H9 (cell line): ENCODE results near the gene MRPL36. TPM values are rescaled to one million over a fixed set of nuclear protein-coding genes. Genes with fewer than 3 reads are reported as not detected.

Source experiments
- DNase-seq: peaks from one replicate; pipeline ENCODE4 v3.0.0-alpha.2; 2017
- H2AFZ ChIP-seq: one replicate; pipeline ENCODE4 v1.6.1; 2013; ENCODE audit warnings: mild to moderate bottlenecking, low read length, control low read depth, moderate library complexity
- H2AK5ac ChIP-seq: 2 replicates; pipeline ENCODE4 v1.6.1; 2013; ENCODE audit warnings: low read length, control low read depth, mixed read lengths; ENCODE audit not compliant: insufficient read length
- H2BK120ac ChIP-seq: one replicate; pipeline ENCODE4 v1.6.1; 2013; ENCODE audit warnings: low read depth, mild to moderate bottlenecking, low read length, control low read depth, inconsistent platforms; ENCODE audit not compliant: poor library complexity, severe bottlenecking
- H2BK12ac ChIP-seq: 2 replicates; pipeline ENCODE4 v1.6.1; 2013; ENCODE audit warnings: low read length, control low read depth, mixed read lengths, low read depth; ENCODE audit not compliant: insufficient read length
- H2BK15ac ChIP-seq: 2 replicates; pipeline ENCODE4 v1.6.1; 2013; ENCODE audit warnings: low read depth, low read length, control low read depth
- H2BK20ac ChIP-seq: one replicate; pipeline ENCODE4 v1.6.1; 2013; ENCODE audit warnings: low read depth, mild to moderate bottlenecking, low read length, control low read depth, inconsistent platforms; ENCODE audit not compliant: poor library complexity, severe bottlenecking
- H2BK5ac ChIP-seq: 2 replicates; pipeline ENCODE4 v1.6.1; 2013; ENCODE audit warnings: low read length, control low read depth, mixed read lengths; ENCODE audit not compliant: insufficient read length
- H3K14ac ChIP-seq: 2 replicates; pipeline ENCODE4 v1.6.1; 2013; ENCODE audit warnings: low read length, control low read depth; ENCODE audit not compliant: insufficient read depth
- H3K18ac ChIP-seq: 2 replicates; pipeline ENCODE4 v1.6.1; 2013; ENCODE audit warnings: low read depth, mild to moderate bottlenecking, mixed read lengths, low read length, control low read depth; ENCODE audit not compliant: insufficient read length
- H3K23ac ChIP-seq: 2 replicates; pipeline ENCODE4 v1.6.1; 2013; ENCODE audit warnings: low read length, control low read depth, mixed read lengths, low read depth; ENCODE audit not compliant: insufficient read length
- H3K23me2 ChIP-seq: 2 replicates; pipeline ENCODE4 v1.6.1; 2013; ENCODE audit warnings: low read depth, mild to moderate bottlenecking, mixed read lengths, low read length, control low read depth; ENCODE audit not compliant: insufficient read length, poor library complexity, severe bottlenecking
- H3K27ac ChIP-seq: 2 replicates; pipeline ENCODE4 v1.5.1; 2013; ENCODE audit warnings: low read length, control low read depth, mixed read lengths, low read depth; ENCODE audit not compliant: insufficient read length
- H3K27me3 ChIP-seq: 2 replicates; pipeline ENCODE4 v1.6.1; 2013; ENCODE audit warnings: low read length, control low read depth, inconsistent platforms; ENCODE audit not compliant: insufficient read depth
- H3K4ac ChIP-seq: 2 replicates; pipeline ENCODE4 v1.6.1; 2013; ENCODE audit warnings: low read depth, mild to moderate bottlenecking, control low read depth, inconsistent platforms, low read length, moderate library complexity
- H3K4me1 ChIP-seq: 2 replicates; pipeline ENCODE4 v1.6.1; 2013; ENCODE audit warnings: low read length, control low read depth, inconsistent platforms; ENCODE audit not compliant: insufficient read depth
- H3K4me2 ChIP-seq: 2 replicates; pipeline ENCODE4 v1.6.1; 2013; ENCODE audit warnings: low read length, control low read depth, mixed read lengths; ENCODE audit not compliant: insufficient read length, insufficient read depth
- H3K56ac ChIP-seq: 2 replicates; pipeline ENCODE4 v1.6.1; 2013; ENCODE audit warnings: low read depth, mild to moderate bottlenecking, mixed read lengths, low read length, control low read depth; ENCODE audit not compliant: insufficient read length
- H3K79me1 ChIP-seq: 2 replicates; pipeline ENCODE4 v1.6.1; 2013; ENCODE audit warnings: low read depth, mild to moderate bottlenecking, moderate library complexity, low read length, control low read depth, inconsistent platforms; ENCODE audit not compliant: insufficient read depth, poor library complexity, severe bottlenecking
- H3K79me2 ChIP-seq: 2 replicates; pipeline ENCODE4 v1.6.1; 2013; ENCODE audit warnings: low read length, control low read depth, inconsistent platforms; ENCODE audit not compliant: insufficient read depth
- H3K9ac ChIP-seq: 2 replicates; pipeline ENCODE4 v1.6.1; 2013; ENCODE audit warnings: low read length, control low read depth, mixed read lengths; ENCODE audit not compliant: insufficient read length; ENCODE audit errors: extremely low read depth
- H3K9me3 ChIP-seq: one replicate; pipeline ENCODE4 v1.6.1; 2013; ENCODE audit warnings: low read depth, low read length, inconsistent platforms; ENCODE audit not compliant: control insufficient read depth
- H3T11ph ChIP-seq: one replicate; pipeline ENCODE4 v1.6.1; 2013; ENCODE audit warnings: mild to moderate bottlenecking, low read length, control low read depth, inconsistent platforms
- H4K20me1 ChIP-seq: one replicate; pipeline ENCODE4 v1.6.1; 2013; ENCODE audit not compliant: control insufficient read depth, insufficient read length, insufficient read depth
- H4K5ac ChIP-seq: 2 replicates; pipeline ENCODE4 v1.6.1; 2013; ENCODE audit warnings: low read depth, mild to moderate bottlenecking, mixed read lengths, low read length, control low read depth; ENCODE audit not compliant: insufficient read length
- H4K8ac ChIP-seq: replicated peaks from 2 replicates; pipeline ENCODE4 v1.6.1; 2013; ENCODE audit warnings: low read length, control low read depth, mixed read lengths, low read depth; ENCODE audit not compliant: insufficient read length
- H4K91ac ChIP-seq: 2 replicates; pipeline ENCODE4 v1.6.1; 2013; ENCODE audit warnings: low read depth, mild to moderate bottlenecking, moderate library complexity, mixed read lengths, low read length, control low read depth; ENCODE audit not compliant: insufficient read length
- H3K27ac Mint-ChIP-seq, 3 experiments: 2 replicates in 2 of 3; 3 replicates in 1 of 3; pipeline ENCODE4 v1.8.0; 2020 to 2021; ENCODE audit warnings: mixed read lengths in 3 of 3, mild to moderate bottlenecking in 1 of 3, moderate library complexity in 1 of 3
- H3K27me3 Mint-ChIP-seq: 2 replicates; pipeline ENCODE4 v1.8.0; 2021; ENCODE audit warnings: low read depth, mild to moderate bottlenecking, moderate library complexity, mixed read lengths
- H3K36me3 Mint-ChIP-seq, 3 experiments: 2 replicates in 2 of 3; 3 replicates in 1 of 3; pipeline ENCODE4 v1.8.0; 2020 to 2021; ENCODE audit warnings: low read depth in 3 of 3, mixed read lengths in 3 of 3; ENCODE audit not compliant: insufficient read depth in 1 of 3
- H3K4me1 Mint-ChIP-seq, 2 experiments: 2 replicates each; pipeline ENCODE4 v1.8.0; 2020; ENCODE audit warnings: mixed read lengths in 2 of 2
- H3K4me3 Mint-ChIP-seq, 2 experiments: 2 replicates in 1 of 2; 3 replicates in 1 of 2; pipeline ENCODE4 v1.8.0; 2020 to 2021; ENCODE audit warnings: mild to moderate bottlenecking in 2 of 2, mixed read lengths in 2 of 2, moderate library complexity in 1 of 2
- H3K9me3 Mint-ChIP-seq, 2 experiments: 2 replicates in 1 of 2; 3 replicates in 1 of 2; pipeline ENCODE4 v1.8.0; 2020; ENCODE audit warnings: mild to moderate bottlenecking in 2 of 2, mixed read lengths in 2 of 2, moderate library complexity in 1 of 2
- WGBS: extraction: QIAGEN DNeasy Blood & Tissue Kit; methylation state at CpG from one replicate; pipeline ENCODE4 v1.1.7; 2013; ENCODE audit warnings: missing lambda C conversion rate, low lambda C conversion rate, mixed read lengths; ENCODE audit not compliant: insufficient read length; ENCODE audit errors: extremely low coverage; 5-methylcytosine and 5-hydroxymethylcytosine counted together
- total RNA-seq: library from RNA; stranded (reverse); gene quantifications from 2 replicates; pipeline ENCODE4 v1.2.1, GENCODE V29; 2021
- TF ChIP-seq, protein P1 (sequence below): fragments of 200-600 bp; sonication (generic); conservative IDR thresholded peaks from 3 replicates; pipeline ENCODE4 v1.8.0; 2021; ENCODE audit warnings: antibody characterized with exemption, mild to moderate bottlenecking

Gene MRPL36
- total RNA-seq, 1 experiment from 2014 or later, result 67.3 TPM

DNA sequence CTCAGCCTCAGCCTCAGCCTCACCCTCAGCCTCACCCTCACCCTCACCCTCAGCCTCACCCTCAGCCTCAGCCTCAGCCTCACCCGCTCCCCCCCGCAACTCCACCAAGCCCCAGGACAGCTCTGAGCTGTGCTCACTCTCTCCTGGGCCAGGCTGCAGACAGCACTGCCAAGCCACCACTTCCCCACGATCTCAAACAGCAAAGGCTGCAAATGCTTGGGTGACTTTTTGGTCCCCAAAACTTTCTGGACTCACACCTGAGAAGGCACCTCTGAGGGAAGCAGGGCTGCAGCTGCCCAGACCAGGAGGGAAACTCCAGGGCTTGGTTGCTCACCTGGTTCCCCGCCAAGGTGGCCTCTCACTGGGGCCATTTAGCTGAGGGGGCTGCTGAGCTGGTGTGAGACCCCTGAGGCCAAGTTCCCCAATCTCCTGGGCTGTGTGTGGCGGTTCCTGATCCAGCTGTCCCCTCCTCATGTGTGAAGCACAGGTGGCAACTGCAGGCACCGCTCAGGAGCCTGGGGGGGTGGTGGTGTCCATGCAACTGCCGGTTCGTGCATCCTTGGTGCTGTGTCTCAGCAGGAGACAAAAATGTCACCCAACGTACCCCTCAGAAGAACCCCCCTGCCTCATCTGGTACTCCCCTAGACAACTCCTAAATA is 17.8 kb downstream of the MRPL36 start:
- H3K36me3 Mint-ChIP-seq, result no peaks in the 10 kb centered on the region
- H2BK12ac ChIP-seq, result no peak overlapping the region

More for the DNA sequence above, 17.8 kb downstream of the MRPL36 start:
- H3K79me1 ChIP-seq, result no peaks in the 10 kb centered on the region
- H3K27ac Mint-ChIP-seq, result no peak overlapping the region
- no peak for DNase-seq
- no peak overlapping the region for H4K8ac ChIP-seq
- no peak overlapping the region; the same call in 1 of the 2 replicates for H3K4ac ChIP-seq
- no peak overlapping the region for H3K56ac ChIP-seq
- no peak overlapping the region for H3K9ac ChIP-seq
- peaks cover 2% of the 10 kb centered on the region; the same call in 1 of the 2 replicates for H3K27me3 Mint-ChIP-seq
- H4K5ac ChIP-seq, result no peak overlapping the region
- H4K91ac ChIP-seq, result no peak overlapping the region
- TF ChIP-seq, protein P1, sequence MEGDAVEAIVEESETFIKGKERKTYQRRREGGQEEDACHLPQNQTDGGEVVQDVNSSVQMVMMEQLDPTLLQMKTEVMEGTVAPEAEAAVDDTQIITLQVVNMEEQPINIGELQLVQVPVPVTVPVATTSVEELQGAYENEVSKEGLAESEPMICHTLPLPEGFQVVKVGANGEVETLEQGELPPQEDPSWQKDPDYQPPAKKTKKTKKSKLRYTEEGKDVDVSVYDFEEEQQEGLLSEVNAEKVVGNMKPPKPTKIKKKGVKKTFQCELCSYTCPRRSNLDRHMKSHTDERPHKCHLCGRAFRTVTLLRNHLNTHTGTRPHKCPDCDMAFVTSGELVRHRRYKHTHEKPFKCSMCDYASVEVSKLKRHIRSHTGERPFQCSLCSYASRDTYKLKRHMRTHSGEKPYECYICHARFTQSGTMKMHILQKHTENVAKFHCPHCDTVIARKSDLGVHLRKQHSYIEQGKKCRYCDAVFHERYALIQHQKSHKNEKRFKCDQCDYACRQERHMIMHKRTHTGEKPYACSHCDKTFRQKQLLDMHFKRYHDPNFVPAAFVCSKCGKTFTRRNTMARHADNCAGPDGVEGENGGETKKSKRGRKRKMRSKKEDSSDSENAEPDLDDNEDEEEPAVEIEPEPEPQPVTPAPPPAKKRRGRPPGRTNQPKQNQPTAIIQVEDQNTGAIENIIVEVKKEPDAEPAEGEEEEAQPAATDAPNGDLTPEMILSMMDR, result no peak
- H2AFZ ChIP-seq, result no peak overlapping the region
- no CpG with 5 or more reads among the region's 9 CpGs for WGBS
- H3K27me3 ChIP-seq, result no peaks in the 10 kb centered on the region
- no peaks in the 10 kb centered on the region for H3K4me1 Mint-ChIP-seq
- no peak overlapping the region for H3K4me3 Mint-ChIP-seq
- H2BK15ac ChIP-seq, result no peak overlapping the region
- no peaks in the 10 kb centered on the region for H3K9me3 ChIP-seq
- H3K23ac ChIP-seq, result no peak overlapping the region
- H4K20me1 ChIP-seq, result no peaks in the 10 kb centered on the region
- H2AK5ac ChIP-seq, result no peak overlapping the region
- no peak overlapping the region; the same call in 1 of the 2 replicates for H3K14ac ChIP-seq
- no peak overlapping the region for H3K4me2 ChIP-seq
- no peak overlapping the region for H3K27ac ChIP-seq
- H3K4me1 ChIP-seq, result no peaks in the 10 kb centered on the region
- H3T11ph ChIP-seq, result no peak overlapping the region
- no peaks in the 10 kb centered on the region for H3K79me2 ChIP-seq
- no peak overlapping the region for H2BK120ac ChIP-seq
- no peak overlapping the region for H2BK20ac ChIP-seq
- H3K18ac ChIP-seq, result no peak overlapping the region
- H2BK5ac ChIP-seq, result no peak overlapping the region
- H3K23me2 ChIP-seq, result no peaks in the 10 kb centered on the region
- H3K9me3 Mint-ChIP-seq, result no peaks in the 10 kb centered on the region; a peak in 1 of 5 replicates
